CD14-positive monocyte (primary cell): ENCODE results near the gene PRDM8. TPM values are rescaled to one million over a fixed set of nuclear protein-coding genes. Genes with fewer than 3 reads are reported as not detected.

Source experiments
- DNase-seq, 3 donors: peaks; one replicate each; pipeline ENCODE4 v3.0.0-alpha.2; 2011 to 2022
- H2AFZ ChIP-seq: 2 replicates; pipeline ENCODE4 v1.6.0; 2012; ENCODE audit warnings: mild to moderate bottlenecking, low read depth, low read length, inconsistent platforms; ENCODE audit not compliant: insufficient read depth, poor library complexity, severe bottlenecking
- H3K27ac ChIP-seq, 2 donors: 1 replicate in 1 of 2; 2 replicates in 1 of 2; pipeline ENCODE4 v1.5.1; 2012 to 2013; ENCODE audit warnings: low read length in 2 of 2, control low read depth in 1 of 2, inconsistent platforms in 1 of 2, low read depth in 1 of 2, mild to moderate bottlenecking in 1 of 2
- H3K27me3 ChIP-seq, 2 donors: one replicate each; pipeline versions ENCODE4 v1.6.0 to v1.6.1; 2011 to 2013; ENCODE audit warnings: low read length in 2 of 2; ENCODE audit not compliant: control insufficient read depth in 2 of 2, insufficient read depth in 2 of 2
- H3K36me3 ChIP-seq, 2 donors: replicated peaks in 1 of 2; 1 replicate in 1 of 2; 2 replicates in 1 of 2; pipeline versions ENCODE4 v1.5.1 to v1.6.1; 2012 to 2013; ENCODE audit warnings: low read length in 2 of 2, control low read depth in 1 of 2, inconsistent platforms in 1 of 2, mild to moderate bottlenecking in 1 of 2; ENCODE audit not compliant: insufficient read depth in 2 of 2, control insufficient read depth in 1 of 2
- H3K4me1 ChIP-seq, 2 donors: 1 replicate in 1 of 2; 2 replicates in 1 of 2; pipeline versions ENCODE4 v1.5.1 to v1.6.1; 2012 to 2013; ENCODE audit warnings: low read length in 2 of 2, control low read depth in 1 of 2, inconsistent platforms in 1 of 2, mild to moderate bottlenecking in 1 of 2, moderate library complexity in 1 of 2; ENCODE audit not compliant: insufficient read depth in 2 of 2, control insufficient read depth in 1 of 2
- H3K4me2 ChIP-seq: replicated peaks from 2 replicates; pipeline ENCODE3; 2012; ENCODE audit warnings: low read length, moderate library complexity, mild to moderate bottlenecking; ENCODE audit not compliant: poor library complexity, severe bottlenecking; ENCODE audit errors: extremely low read depth
- H3K4me3 ChIP-seq, 3 experiments: fragments of 200-600 bp in 1 of 3; sonication (generic) in 1 of 3; replicated peaks in 1 of 3; 1 replicate in 2 of 3; 2 replicates in 1 of 3; pipeline ENCODE4 v1.5.1; 2011 to 2013; ENCODE audit warnings: low read length in 3 of 3, mild to moderate bottlenecking in 3 of 3, control low read depth in 2 of 3, low read depth in 2 of 3, inconsistent platforms in 1 of 3, moderate library complexity in 1 of 3
- H3K79me2 ChIP-seq: 2 replicates; pipeline ENCODE4 v1.6.0; 2012; ENCODE audit warnings: mild to moderate bottlenecking, control low read depth, inconsistent platforms, low read length, moderate library complexity; ENCODE audit not compliant: insufficient read depth
- H3K9ac ChIP-seq: 2 replicates; pipeline ENCODE4 v1.6.0; 2017; ENCODE audit warnings: low read length, mild to moderate bottlenecking; ENCODE audit not compliant: insufficient read depth, poor library complexity, severe bottlenecking
- H3K9me3 ChIP-seq, 2 donors: replicated peaks in 1 of 2; 1 replicate in 1 of 2; 2 replicates in 1 of 2; pipeline versions ENCODE4 v1.5.1 to v1.6.1; 2012 to 2013; ENCODE audit warnings: low read length in 2 of 2, control low read depth in 1 of 2; ENCODE audit not compliant: control insufficient read depth in 1 of 2, insufficient read depth in 1 of 2
- H4K20me1 ChIP-seq: 2 replicates; pipeline ENCODE4 v1.6.0; 2012; ENCODE audit warnings: mild to moderate bottlenecking, low read length, control low read depth, moderate library complexity; ENCODE audit not compliant: insufficient read depth
- H3K27ac Mint-ChIP-seq, 7 donors: one replicate each; pipeline ENCODE4 v1.8.0; 2020; ENCODE audit warnings: mild to moderate bottlenecking in 7 of 7, mixed read lengths in 7 of 7, moderate library complexity in 6 of 7, inconsistent platforms in 2 of 7
- H3K27me3 Mint-ChIP-seq, 3 donors: one replicate each; pipeline ENCODE4 v1.8.0; 2021 to 2022; ENCODE audit warnings: low read depth in 3 of 3, mild to moderate bottlenecking in 3 of 3, mixed read lengths in 3 of 3, moderate library complexity in 3 of 3, inconsistent platforms in 1 of 3
- H3K36me3 Mint-ChIP-seq, 2 donors: one replicate each; pipeline ENCODE4 v1.8.0; 2020; ENCODE audit warnings: mixed read lengths in 2 of 2, inconsistent platforms in 1 of 2, mild to moderate bottlenecking in 1 of 2
- H3K4me1 Mint-ChIP-seq: one replicate; pipeline ENCODE4 v1.8.0; 2020; ENCODE audit warnings: mild to moderate bottlenecking, mixed read lengths
- H3K4me3 Mint-ChIP-seq, 2 donors: one replicate each; pipeline ENCODE4 v1.8.0; 2020; ENCODE audit warnings: mild to moderate bottlenecking in 2 of 2, mixed read lengths in 2 of 2, moderate library complexity in 1 of 2
- H3K9me3 Mint-ChIP-seq, 7 donors: one replicate each; pipeline ENCODE4 v1.8.0; 2020 to 2022; ENCODE audit warnings: mixed read lengths in 7 of 7, mild to moderate bottlenecking in 6 of 7, moderate library complexity in 6 of 7, inconsistent platforms in 2 of 7
- CTCF ChIP-seq: fragments of 200-600 bp; IDR thresholded peaks from one replicate; pipeline ENCODE4 v1.8.0; 2022; ENCODE audit warnings: antibody characterized with exemption, mild to moderate bottlenecking
- WGBS: methylation state at CpG from one replicate; pipeline ENCODE4 v1.1.5; 2013; ENCODE audit warnings: missing lambda C conversion rate; ENCODE audit not compliant: insufficient coverage; 5-methylcytosine and 5-hydroxymethylcytosine counted together
- intact Hi-C, 2 donors: fragments of 100-400 bp; cut with micrococcal nuclease; formaldehyde crosslinking; loops; one replicate each; pipeline versions ENCODE4 v1.15.0 to v1.15.1; 2023
- polyA plus RNA-seq, 3 donors: library from polyadenylated mRNA; depleted of rRNA in 1 of 3; unstranded in 2 of 3; stranded (reverse) in 1 of 3; fragments of 300-500 nt in 2 of 3; fragments of >200 nt in 1 of 3; fragmentation: Illumina TruSeq in 2 of 3; gene quantifications; 1 replicate in 2 of 3; 2 replicates in 1 of 3; pipeline ENCODE4 v1.2.3, GENCODE V29; 2012 to 2021

The PRDM8 gene
- polyA plus RNA-seq, 3 donors, result 0.22 to 0.77 (median 0.23) TPM

GRCh38 chr4:80183250-80184052 is 13.9 kb upstream of the PRDM8 start:
- H3K9me3 Mint-ChIP-seq, result peaks cover 8 to 20% (median 15%) of the 10 kb centered on the region in 7 donors

More at GRCh38 chr4:80183250-80184052, 13.9 kb upstream of the PRDM8 start:
- no peak for TF ChIP-seq CTCF
- Histone ChIP-seq H3K9ac (peak overlapping the region; percentile 79), H3K36me3 (no peaks in the 10 kb centered on the region), H4K20me1 (no peaks in the 10 kb centered on the region), H3K4me2 (peak overlapping the region; percentile 98), H3K4me3 (peak overlapping the region; percentile 78 to 100 (median 79)), H3K27me3 (peaks cover 14 to 48% of the 10 kb centered on the region in 2 donors), H3K4me1 (peaks cover 28 to 34% of the 10 kb centered on the region in 2 donors), H3K9me3 (peaks cover 5 to 10% of the 10 kb centered on the region in 2 donors), H2AFZ (peak overlapping the region; percentile 98), H3K79me2 (no peaks in the 10 kb centered on the region), H3K27ac (peak overlapping the region in 1 of 2 donors; percentile 74)
- Mint-ChIP-seq H3K36me3 (peaks cover 10 to 15% of the 10 kb centered on the region in 2 donors), H3K27ac (peak overlapping the region in 3 of 7 donors; percentile 37 to 89 (median 63)), H3K4me1 (peaks cover 24% of the 10 kb centered on the region), H3K27me3 (peaks cover 36 to 53% (median 38%) of the 10 kb centered on the region in 3 donors), H3K4me3 (peak overlapping the region; percentile 99 to 100)
- 19% methylated on average over 42 of the region's 54 CpGs for WGBS
- DNase-seq, result no peak
- intact Hi-C loops, result loop anchor here (5.0 to 10.0 kb wide), 4 partner anchors 41 to 111 kb away; partner anchors contain the start of gene ANTXR2 (in 1 of the 2)
